CD4-positive, alpha-beta T cell treated with Interferon alpha-2 for 1 hour (primary cell): ENCODE measurements around the gene KCNJ6.
A peak's percentile ranks its signal among the peaks of the same experiment; 100 is the strongest.
"Not testable (repeated sequence)": the region's sequence is repeated elsewhere in the genome, so short reads cannot be mapped to it uniquely, and the experiment has no call there.

Source experiments
- DNase-seq, 2 donors: peaks; one replicate each; pipeline ENCODE4 v3.0.0-alpha.2; 2020 to 2022

Gene KCNJ6

DNA sequence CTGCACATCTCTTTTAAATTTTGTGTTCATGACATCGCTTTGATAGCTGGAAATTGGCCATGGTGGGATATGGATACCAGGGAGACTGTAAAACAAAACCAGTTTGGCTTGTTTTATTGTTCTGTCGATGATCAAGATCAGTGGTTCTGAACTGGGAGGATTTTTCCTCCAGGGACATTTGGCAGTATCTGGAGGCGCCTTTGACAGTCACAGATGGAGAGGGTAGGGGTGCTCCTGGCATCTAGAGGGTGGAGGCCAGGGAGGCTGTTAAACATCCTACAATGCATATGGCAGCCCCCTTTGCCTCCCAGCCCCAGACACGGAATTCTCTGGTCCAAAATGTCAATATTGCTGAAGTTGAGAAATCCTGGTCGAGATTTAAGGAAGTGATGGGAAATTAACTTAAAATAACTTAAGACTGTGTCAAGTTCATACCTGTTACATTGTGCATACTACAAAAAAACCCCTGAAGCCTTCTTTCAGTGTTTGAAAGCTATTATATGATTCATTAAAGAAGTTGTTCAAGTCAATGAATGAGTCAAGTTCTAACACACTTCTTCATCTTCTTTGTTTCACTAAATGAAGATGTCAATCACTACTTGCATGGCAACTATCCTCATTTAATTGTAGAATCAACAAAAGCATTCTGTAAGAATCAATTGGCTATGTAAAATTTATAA is 150.9 kb downstream of the KCNJ6 start:
- no peak for DNase-seq

DNA sequence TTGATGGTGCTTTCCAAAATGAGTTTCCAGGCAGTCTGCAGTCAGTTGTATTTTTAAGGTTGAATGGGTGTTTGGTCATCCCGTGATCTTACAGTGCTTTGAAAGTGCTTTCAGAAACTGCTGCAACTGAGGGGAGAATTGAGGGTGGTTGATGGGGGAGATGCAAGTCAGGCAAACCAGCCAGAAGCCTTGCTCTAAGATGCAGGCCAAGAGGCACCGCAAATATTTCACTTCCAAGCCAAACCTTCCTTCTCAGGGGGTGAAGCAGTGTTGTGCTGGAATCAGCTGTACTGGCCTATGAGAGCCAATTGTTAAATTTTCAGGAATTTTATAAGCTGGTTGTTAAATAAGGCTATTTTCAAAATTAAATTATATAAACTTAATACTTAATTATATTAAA is 151.6 kb downstream of the KCNJ6 start:
- DNase-seq: no peak

DNA sequence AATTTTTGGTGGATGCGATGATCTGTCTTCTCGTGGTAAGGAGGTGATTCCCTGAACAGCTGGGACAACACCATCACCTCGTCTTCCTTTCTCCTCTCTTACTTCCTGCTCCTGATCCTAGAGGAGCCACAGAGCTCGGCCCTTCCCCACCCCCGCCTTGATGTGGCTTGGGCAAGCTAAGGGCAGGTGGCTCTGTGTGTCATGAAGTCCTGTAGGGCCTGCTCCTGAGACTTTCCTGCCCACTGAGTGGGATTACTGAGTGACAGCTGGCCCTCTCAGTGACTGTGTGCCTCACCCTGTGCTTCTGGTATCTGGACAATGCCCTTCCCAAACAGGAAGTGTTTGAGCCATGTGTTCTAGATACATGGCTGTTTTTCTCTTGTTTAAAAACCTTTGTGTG is 153.0 kb downstream of the KCNJ6 start:
- DNase-seq: no peak

DNA sequence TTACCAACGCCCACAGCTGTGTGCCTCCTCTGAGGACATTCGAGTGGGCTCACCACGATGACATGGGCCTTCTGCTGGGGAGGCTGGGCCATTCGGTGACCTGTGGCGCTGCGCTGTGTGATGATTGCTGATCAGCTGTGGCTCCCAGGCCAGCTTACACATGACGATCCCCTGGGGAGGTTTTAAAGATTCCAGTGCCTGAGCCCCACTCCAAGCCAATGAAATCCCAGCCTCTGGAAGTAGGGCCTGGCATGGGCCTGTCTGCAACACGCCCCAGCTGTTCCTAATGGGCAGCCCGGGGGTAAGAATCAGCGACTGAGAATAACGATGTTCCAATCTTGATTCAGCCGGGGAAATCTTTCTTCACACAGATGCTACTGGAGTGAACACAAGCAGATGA is 153.7 kb downstream of the KCNJ6 start:
- DNase-seq: no peak

DNA sequence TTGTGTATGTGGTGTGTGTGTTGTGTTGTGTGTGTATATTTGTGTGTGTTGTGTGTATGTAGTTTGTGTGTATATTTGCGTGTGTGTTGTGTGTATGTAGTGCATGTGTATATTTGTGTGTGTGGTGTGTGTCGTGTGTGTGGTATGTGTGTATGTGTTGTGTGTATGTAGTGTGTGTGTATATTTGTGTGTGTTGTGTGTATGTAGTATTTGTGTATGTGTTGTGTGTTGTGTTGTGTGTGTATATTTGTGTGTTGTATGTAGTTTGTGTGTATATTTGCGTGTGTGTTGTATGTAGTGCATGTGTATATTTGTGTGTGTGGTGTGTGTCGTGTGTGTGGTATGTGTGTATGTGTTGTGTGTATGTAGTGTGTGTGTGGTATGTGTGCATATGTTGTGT is 154.9 kb downstream of the KCNJ6 start:
- DNase-seq: not testable (repeated sequence)

DNA sequence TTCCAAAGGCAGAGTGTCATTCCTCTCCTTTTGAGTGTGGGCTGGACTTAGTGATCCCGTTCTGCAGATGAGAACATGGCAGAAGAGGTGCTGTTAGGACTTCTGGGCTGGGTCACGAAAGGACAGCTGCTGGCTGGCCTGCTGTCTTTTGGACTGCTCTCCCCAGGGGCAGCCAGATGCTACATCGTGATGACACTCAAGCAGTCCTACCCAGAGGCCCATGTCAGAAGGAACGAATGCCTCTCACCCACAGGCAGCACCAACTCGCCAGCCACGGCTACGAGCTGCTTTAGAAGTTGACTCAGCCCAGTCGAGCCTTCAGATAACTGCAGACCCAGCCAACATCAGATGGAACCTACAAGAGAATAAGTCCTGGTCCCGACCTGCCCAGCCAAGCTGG is 156.5 kb downstream of the KCNJ6 start:
- DNase-seq: no peak

DNA sequence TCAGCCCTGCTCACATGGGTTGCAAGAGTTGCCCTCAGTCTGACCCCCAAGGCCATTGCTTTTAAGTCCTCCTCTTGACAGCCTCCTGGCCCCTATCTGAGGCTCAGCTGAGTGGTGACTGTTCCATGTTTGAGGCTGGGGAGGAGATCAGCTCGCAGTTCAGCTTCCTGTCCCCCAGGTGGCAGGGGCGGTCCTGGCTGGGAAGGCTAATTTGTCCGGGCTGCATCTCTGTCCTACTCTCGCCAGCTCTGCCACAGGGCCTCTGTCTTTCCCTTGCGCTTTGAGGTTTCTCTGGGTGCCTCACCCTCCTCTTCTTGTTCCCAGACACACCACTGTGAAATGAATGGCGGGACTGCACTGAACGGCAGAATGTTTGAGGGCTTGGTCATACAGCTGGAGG is 157.3 kb downstream of the KCNJ6 start:
- peak in 1 of 2 donors; percentile 4 for DNase-seq

DNA sequence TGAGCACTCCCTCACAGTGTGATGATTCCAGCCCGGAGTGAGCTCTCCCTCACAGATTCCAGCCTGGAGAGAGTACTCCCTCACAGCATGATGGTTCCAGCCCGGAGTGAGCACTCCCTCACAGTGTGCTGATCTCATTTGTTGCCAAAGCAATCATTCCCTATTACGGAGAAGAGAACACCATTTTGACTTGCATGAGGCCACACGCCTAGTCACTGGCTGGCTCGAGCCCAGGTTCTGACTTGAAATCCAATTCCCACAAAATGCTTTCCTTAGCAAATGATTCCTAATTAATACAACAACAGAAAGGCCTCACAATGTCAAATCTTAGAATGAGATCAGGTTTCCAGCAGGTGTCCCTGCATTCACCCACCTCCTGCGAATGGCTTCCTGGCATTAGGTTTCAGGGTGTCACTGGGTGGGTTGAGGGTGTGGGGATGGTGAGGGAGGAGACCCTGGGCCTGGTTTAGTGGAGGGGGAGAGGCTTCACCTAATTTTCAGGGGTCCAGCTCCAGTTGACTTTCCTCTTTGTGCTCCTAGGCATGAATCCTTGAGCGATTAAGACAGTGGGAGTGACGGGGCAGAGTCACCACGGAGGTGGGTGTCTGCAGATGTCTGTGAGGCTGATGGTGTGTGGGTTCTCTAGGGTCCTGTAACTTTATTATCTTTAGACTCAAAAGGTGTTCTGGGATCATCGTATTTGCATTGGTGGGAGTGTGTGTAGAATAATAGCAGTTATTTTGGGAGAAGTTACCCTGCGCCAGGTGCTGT is 158.5 kb downstream of the KCNJ6 start:
- DNase-seq: no peak

DNA sequence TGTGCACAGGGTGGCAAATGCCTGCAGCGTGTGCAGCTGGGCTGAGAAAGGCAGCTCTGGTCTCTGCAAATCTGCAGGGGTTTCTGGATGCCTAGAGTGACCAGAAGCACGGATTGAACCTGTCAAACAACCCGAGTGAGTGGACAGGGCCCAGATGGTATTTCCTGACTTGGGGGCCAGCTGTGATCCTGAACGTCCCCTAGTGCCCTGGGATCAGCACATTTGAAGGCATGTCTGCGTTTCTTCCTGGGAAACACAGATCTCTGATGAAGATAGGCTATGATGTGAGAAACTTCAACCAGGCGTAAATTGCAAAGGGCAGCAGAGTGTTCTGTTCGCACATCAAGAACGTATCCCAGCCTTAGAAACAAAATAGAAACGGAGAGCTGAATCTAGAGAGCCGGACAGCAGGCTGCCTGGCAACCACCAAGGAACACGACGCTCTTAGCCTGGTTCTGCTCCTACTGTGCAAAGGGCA is 163.1 kb downstream of the KCNJ6 start:
- DNase-seq: no peak

DNA sequence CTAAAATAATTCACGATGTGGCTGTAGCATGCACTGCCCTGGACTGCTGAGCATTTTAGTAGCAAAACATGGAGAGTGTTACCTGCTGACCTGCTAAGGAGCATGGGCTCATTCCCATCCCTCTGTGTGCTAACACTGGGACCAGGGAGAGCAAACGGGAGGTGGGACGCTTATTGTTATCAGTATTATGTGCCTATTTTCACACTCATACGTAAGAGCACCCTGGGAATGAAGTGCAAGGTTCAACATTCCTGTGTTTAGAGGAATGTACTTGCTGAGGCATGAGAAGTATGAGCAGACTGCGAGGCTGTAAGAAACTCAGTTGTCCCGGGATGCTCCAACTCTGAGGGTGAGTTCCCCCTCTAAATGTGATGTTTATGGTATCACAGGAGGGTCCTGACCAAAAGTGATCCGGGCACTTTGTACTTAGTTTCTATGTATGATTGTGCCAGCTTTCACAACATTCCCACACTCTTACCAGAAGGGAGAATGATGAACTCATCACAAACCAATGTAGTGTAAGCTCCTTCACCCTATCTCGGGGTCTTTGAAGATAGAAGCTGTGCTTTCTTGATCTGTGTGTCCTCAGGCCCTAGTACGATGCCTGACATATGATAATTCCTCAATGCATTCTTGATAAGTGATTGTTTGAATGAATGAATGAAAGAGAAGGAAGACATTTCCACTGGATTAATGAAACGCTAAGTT is 164.8 kb downstream of the KCNJ6 start:
- no peak for DNase-seq

DNA sequence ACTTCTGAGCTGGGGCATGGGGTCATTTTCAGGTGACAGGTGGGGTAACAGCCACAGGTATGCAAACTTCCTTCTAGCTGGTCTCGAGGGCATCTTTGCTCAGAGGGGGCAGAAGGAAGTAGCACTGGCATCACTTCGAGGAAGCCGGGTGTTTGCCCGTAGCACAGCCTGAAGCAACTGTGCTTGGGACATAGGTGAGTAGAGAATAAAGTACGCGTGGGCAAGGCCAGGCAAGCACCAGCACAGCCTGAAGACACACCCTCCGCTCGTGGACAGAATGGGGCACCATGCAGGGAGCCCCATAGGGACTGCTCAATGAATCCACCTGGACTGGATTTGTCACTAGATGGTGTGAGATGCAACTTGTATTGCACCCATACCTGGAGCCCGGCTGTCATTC is 167.1 kb downstream of the KCNJ6 start:
- no peak for DNase-seq

DNA sequence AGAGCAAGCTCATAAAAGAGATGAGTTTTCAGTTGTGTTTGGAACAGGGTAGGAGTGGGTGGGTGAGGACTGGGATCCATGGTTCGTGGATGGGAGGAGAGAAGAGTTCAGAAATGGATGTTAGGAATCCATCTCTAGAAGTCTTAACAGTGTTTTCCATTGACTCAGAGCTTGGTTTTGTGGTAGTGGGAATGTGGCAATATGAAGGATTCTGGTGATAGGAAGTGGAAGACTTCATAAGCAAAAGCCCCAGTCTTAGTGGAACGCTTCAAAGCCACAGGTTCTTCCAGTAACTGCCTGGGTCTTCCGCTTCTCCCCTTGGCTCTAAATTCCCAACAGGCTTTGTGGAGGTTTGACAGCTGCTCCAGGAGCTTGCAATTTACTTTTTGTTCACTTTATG is 167.9 kb downstream of the KCNJ6 start:
- DNase-seq: no peak

DNA sequence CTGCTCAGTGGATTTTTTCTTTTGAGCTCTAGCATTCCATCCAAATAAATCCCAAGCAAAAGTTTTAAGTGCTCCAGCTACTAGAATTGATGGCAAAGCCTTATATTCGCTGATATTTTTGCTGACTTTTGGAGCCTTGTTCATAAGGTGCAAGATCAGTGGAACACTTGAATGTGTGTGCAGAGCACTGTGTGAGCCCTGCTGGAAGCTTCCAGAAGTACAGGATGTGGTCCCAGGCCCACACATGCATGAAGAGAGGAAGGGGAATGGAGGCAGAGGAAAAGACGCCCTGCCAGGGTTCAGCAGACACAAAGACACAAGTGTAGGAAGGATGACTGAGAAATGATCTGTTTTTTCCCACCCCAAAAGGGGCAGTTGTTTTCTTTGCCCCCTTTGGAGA is 169.4 kb downstream of the KCNJ6 start:
- DNase-seq: no peak

DNA sequence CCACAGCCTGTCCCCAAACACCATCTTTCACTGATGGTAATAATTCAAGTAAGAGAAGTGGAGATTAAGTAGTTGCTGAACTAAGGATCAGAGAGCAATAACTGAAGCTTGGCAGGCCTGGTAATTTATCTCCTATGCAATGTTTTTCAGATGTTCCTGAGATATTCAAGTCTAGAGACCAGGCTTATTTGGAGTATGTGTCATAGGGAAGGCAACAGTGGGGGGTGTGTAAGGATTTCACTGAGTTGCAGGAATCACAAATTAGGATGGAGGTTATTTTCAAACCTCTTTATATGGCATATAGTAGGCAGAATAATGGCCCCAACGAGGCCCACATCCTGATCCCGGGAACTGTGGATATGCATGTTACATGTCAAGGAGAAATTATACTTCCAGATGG is 171.7 kb downstream of the KCNJ6 start:
- DNase-seq: no peak

DNA sequence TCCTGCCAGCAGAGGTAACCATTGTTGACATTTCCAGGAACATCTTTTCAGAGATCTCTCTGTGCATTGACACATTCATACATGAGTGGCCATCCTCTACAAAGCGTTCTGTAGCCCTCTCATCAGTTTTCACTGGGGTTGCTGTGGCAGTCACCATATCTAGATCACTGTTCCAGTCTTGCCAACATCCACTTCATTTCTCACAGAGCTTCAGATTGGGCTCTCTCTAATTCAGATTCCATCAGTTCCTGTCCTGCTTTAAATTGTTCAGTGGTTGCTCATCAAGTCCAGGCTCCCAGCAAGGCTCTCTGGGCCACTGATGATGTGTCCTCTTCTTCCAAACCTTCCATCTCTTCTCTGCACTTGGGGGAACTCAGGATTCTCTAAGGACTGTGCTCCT is 173.7 kb downstream of the KCNJ6 start:
- DNase-seq: no peak

DNA sequence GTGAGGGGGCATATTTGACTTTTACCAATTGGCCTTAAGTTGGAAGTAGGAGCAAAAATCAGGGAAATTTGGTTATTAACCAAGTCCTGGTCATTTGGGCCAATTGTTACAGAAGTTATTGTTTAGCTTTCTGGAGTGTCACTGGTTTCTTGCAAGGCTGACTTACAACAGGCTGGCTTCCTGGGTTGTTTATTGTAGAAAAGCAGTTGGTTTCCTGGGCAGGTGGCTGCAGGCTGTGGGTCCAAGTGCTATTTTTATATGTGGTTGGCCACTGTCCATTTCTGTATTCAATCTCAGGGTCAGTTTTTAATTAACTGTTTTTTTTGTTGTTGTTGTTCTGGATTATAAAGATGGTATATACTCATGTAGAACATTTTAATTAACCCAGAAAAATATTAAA is 174.1 kb downstream of the KCNJ6 start:
- no peak for DNase-seq

DNA sequence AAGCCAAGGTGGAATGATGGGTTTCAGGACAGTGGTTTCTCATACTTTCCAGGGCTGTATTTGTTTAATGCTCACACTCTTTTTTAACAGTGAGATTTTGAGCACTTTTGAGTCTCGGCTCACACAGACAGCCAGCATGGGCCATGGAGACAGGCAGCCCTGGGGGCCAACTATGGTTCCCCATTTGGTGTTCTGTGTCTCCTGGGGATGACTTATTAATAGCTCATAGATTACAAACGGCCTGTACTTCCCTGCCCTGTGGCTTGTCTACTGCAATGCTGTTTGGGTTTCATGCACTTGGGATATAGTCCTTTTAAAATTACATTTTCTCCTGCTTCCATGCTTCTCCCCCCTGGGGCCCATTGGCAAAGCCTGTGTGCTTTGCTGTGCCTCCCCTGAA is 178.3 kb downstream of the KCNJ6 start:
- DNase-seq: no peak

DNA sequence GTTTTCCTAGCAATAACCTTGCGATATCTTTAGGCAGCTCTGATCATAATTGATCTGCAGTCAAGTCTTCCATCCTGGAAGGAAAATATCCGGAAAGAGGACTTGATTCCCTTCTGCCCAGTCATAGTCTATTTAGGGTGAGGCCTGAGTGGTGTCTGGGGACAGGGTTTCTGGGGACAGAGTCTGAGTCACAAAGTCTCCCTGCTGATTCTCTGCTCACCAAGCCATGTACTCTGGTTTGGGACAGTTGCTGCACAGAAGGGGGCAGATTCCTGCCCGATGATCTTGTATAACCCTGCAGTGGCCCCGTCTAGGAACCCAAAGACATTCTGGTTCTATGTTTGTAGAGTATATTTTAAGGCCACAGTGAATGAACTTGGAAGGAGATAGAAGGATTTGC is 178.8 kb downstream of the KCNJ6 start:
- DNase-seq: no peak

DNA sequence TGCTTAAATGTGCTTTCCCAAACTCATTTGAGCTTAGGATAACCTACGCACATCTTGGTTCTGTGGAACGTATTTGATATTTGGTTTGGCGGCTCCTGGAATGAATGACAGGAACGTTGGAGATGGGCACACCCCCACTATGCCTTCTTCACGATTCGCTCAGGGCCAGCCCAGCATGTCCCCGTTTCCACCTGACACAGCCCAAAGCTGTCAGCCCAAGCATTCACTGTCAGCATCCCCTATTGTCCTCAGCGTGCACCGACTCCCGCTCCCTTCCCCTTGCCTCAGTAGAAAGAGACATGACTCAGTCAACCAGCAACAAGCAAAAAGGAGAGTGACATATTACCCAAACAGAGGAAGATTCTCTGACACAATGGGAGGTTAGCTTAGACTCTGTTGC is 181.4 kb downstream of the KCNJ6 start:
- no peak for DNase-seq

DNA sequence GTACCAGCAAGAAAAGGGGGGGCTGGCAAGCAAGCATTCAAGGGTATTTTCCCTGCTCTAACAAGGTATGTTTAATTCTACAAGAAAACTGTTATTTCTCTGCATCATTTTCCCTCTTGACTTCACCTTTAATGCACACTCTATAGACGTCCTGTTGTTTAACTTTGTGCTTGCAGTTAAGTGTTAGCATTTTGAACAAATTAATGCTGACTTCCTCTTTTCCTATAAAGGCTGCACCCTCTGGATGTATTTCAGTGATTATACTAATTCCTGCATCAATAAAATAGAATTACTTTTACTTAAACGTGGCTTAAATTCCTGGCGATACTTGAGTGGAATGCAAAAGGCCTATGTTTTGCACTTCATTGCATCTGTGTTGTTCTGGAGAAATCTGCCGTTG is 183.3 kb downstream of the KCNJ6 start:
- DNase-seq: no peak

DNA sequence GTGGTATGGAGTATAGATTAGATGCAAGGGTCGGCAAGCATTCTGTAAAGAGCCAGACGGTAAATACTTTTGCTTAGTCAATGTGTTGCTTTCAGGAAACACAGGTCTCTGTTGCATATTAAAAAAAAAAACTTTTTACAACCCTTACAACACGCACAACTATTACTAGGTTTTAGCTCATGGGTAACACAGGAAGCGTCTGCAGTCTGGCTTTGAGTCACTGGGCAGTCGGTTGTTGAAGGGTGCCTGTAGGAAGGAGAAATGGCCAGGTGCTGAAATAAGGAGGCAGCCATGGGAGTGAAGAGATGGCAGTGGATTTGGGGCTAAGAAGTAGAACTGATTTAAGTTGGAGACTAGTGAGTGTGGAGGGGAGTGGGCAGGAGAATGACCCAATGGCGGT is 192.1 kb downstream of the KCNJ6 start:
- no peak for DNase-seq

DNA sequence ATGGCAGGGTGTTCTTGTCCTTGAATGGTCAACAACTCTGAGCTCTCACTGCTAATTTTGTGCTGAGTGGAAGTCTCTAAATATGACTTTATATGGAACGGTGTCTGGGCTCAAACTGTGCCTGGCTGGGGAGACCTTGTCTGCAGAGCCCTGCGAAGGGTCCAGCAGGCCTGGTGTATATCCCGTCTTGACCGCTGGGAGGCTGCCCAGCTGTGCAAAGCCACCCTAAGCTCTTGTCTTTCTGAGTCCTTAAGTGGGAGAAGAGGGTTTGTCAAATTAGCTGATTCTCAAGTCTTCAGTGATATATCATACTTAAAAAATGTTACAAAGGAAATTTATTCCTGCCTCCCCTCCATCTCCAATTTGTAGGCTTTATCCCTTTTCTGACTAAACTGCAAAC is 198.7 kb downstream of the KCNJ6 start:
- no peak for DNase-seq

DNA sequence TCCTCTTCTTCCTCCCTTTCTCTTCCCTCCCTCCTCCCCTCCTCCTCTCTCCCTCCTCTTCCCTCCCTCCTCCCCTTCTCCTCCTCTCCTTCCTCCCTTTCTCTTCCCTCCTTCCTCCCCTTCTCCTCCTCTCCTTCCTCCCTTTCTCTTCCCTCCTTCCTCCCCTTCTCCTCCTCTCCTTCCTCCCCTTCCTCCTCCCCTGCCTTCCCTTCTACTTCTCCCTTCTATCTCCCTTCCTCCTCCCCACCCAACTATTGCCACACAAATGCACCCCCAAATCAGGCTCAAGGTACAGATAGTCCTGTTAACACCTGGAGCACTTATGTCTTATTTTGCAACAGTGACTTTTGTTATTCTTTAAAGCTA is 203.7 kb downstream of the KCNJ6 start:
- not testable (repeated sequence) for DNase-seq
